SK-N-SH (cell line): ENCODE measurements around the gene HSCB. TPM values are rescaled to one million over a fixed set of nuclear protein-coding genes. Genes with fewer than 3 reads are reported as not detected.

Experiments
- CTCF ChIA-PET: fragments of 300-600, 350-600 bp; formaldehyde crosslinking; extraction: SDS; loops from one replicate; lab custom pipeline; 2021; lab: Yijun Ruan, JAX
- POLR2A ChIA-PET: fragments of 350-600 bp; sonication (Branson Sonifier 250); formaldehyde crosslinking; extraction: SDS; loops from one replicate; lab custom pipeline; 2020; ENCODE audit warnings: antibody characterized with exemption, inconsistent platforms; lab: Yijun Ruan, JAX
- DNase-seq: peaks from one replicate; pipeline ENCODE4 v3.0.0; 2012
- H2AFZ ChIP-seq: fragments of 200-600 bp; sonication (generic); 2 replicates; pipeline ENCODE4 v1.8.1; 2016; ENCODE audit warnings: antibody characterized with exemption, mild to moderate bottlenecking, low read depth
- H3F3A ChIP-seq: fragments of 200-600 bp; sonication (generic); replicated peaks from 2 replicates; pipeline ENCODE3; 2016; ENCODE audit warnings: antibody characterized with exemption, mild to moderate bottlenecking; ENCODE audit not compliant: insufficient read depth
- H3K27ac ChIP-seq, 2 experiments: fragments of 200-500 bp in 1 of 2; fragments of 200-600 bp in 1 of 2; sonication (Bioruptor generic) in 1 of 2; sonication (generic), shearing (Covaris generic) in 1 of 2; 2 replicates each; pipeline versions ENCODE4 v1.5.1 to v1.6.1; 2014 to 2016; ENCODE audit warnings: low read depth in 2 of 2, inconsistent platforms in 1 of 2, low read length in 1 of 2, mild to moderate bottlenecking in 1 of 2, mixed read lengths in 1 of 2
- H3K27me3 ChIP-seq: fragments of 200-600 bp; sonication (generic), shearing (Covaris generic); 2 replicates; pipeline ENCODE4 v1.6.1; 2016; ENCODE audit warnings: mixed run types; ENCODE audit not compliant: insufficient read depth
- H3K36me3 ChIP-seq, 2 experiments: fragments of 200-500 bp in 1 of 2; fragments of 200-600 bp in 1 of 2; sonication (Bioruptor generic) in 1 of 2; sonication (generic) in 1 of 2; replicated peaks in 1 of 2; 2 replicates each; pipeline versions ENCODE3 to v1.5.1; 2014 to 2016; ENCODE audit warnings: low read length in 1 of 2, mild to moderate bottlenecking in 1 of 2; ENCODE audit not compliant: insufficient read depth in 2 of 2, control insufficient read depth in 1 of 2
- H3K4me1 ChIP-seq, 2 experiments: fragments of 200-500 bp in 1 of 2; fragments of 200-600 bp in 1 of 2; sonication (Bioruptor generic) in 1 of 2; sonication (generic), shearing (Covaris generic) in 1 of 2; 2 replicates each; pipeline versions ENCODE4 v1.5.1 to v1.6.1; 2014 to 2016; ENCODE audit warnings: low read depth in 1 of 2, low read length in 1 of 2, mixed run types in 1 of 2; ENCODE audit not compliant: insufficient read depth in 2 of 2, control insufficient read depth in 1 of 2
- H3K4me2 ChIP-seq: fragments of 200-600 bp; sonication (generic), shearing (Covaris generic); 2 replicates; pipeline ENCODE4 v1.6.1; 2017; ENCODE audit warnings: mixed run types
- H3K4me3 ChIP-seq, 2 experiments: fragments of 200-500 bp in 1 of 2; fragments of 200-600 bp in 1 of 2; sonication (Bioruptor generic) in 1 of 2; sonication (generic), shearing (Covaris generic) in 1 of 2; 2 replicates each; pipeline versions ENCODE4 v1.5.1 to v1.8.1; 2014 to 2016; ENCODE audit warnings: low read depth in 2 of 2, inconsistent platforms in 1 of 2, low read length in 1 of 2, mild to moderate bottlenecking in 1 of 2, mixed read lengths in 1 of 2, moderate library complexity in 1 of 2
- H3K79me2 ChIP-seq: fragments of 200-600 bp; sonication (generic); 2 replicates; pipeline ENCODE4 v1.8.1; 2017; ENCODE audit warnings: mild to moderate bottlenecking; ENCODE audit not compliant: insufficient read depth
- H3K9ac ChIP-seq: fragments of 200-600 bp; sonication (generic); 2 replicates; pipeline ENCODE4 v1.6.1; 2017; ENCODE audit warnings: mixed run types
- H3K9me2 ChIP-seq: fragments of 200-600 bp; sonication (generic); 2 replicates; pipeline ENCODE4 v1.6.1; 2017; ENCODE audit warnings: mixed run types
- H3K9me3 ChIP-seq: fragments of 200-600 bp; sonication (generic); 2 replicates; pipeline ENCODE4 v1.6.1; 2017; ENCODE audit warnings: mixed run types, mild to moderate bottlenecking, moderate library complexity
- H4K20me1 ChIP-seq: fragments of 200-600 bp; sonication (generic); 2 replicates; pipeline ENCODE4 v1.6.1; 2017; ENCODE audit warnings: mild to moderate bottlenecking, mixed run types; ENCODE audit not compliant: insufficient read depth
- CHD2 ChIP-seq: fragments of 150-350 bp; IDR thresholded peaks from 2 replicates; pipeline ENCODE4 v1.6.1; 2018; ENCODE audit warnings: low read length; ENCODE audit not compliant: partially characterized antibody
- ELF1 ChIP-seq: IDR thresholded peaks from 2 replicates; pipeline ENCODE4 v1.4.0; 2012
- EZH2phosphoT487 ChIP-seq: fragments of 200-600 bp; sonication (generic); IDR thresholded peaks from 2 replicates; pipeline ENCODE4 v1.6.1; 2017; ENCODE audit warnings: low read depth, mixed run types, mild to moderate bottlenecking, antibody characterized with exemption, moderate library complexity, borderline replicate concordance
- FOSL2 ChIP-seq: IDR thresholded peaks from 2 replicates; pipeline ENCODE4 v1.4.0; 2012; ENCODE audit warnings: low read depth, mild to moderate bottlenecking, moderate library complexity, borderline replicate concordance
- FOXJ3 ChIP-seq: sonication (generic); formaldehyde crosslinking; IDR thresholded peaks from 2 replicates; pipeline ENCODE4 v1.5.1; 2020; ENCODE audit warnings: mild to moderate bottlenecking, missing genetic modification reagents
- FOXM1 ChIP-seq: IDR thresholded peaks from 2 replicates; pipeline ENCODE4 v1.4.0; 2012; ENCODE audit warnings: low read depth, mild to moderate bottlenecking
- GABPA ChIP-seq: IDR thresholded peaks from 2 replicates; pipeline ENCODE4 v1.4.0; 2012; ENCODE audit warnings: low read depth, mild to moderate bottlenecking
- GATA2 ChIP-seq: sonication (generic); formaldehyde crosslinking; IDR thresholded peaks from 2 replicates; pipeline ENCODE4 v1.5.0; 2020; ENCODE audit warnings: mild to moderate bottlenecking, missing genetic modification reagents
- JUND ChIP-seq: IDR thresholded peaks from 2 replicates; pipeline ENCODE4 v1.4.0; 2012
- MEF2A ChIP-seq: IDR thresholded peaks from 2 replicates; pipeline ENCODE4 v1.4.0; 2012; ENCODE audit warnings: low read depth, borderline replicate concordance
- MXI1 ChIP-seq: IDR thresholded peaks from 2 replicates; pipeline ENCODE4 v1.6.1; 2012; ENCODE audit warnings: mild to moderate bottlenecking, low read depth, low read length, improper control_type of control experiment
- NFIC ChIP-seq: IDR thresholded peaks from 2 replicates; pipeline ENCODE4 v1.4.0; 2012; ENCODE audit warnings: borderline replicate concordance
- NRF1 ChIP-seq: IDR thresholded peaks from 2 replicates; pipeline ENCODE4 v1.6.1; 2012; ENCODE audit warnings: low read depth, mild to moderate bottlenecking, low read length
- POLR2AphosphoS5 ChIP-seq: IDR thresholded peaks from 2 replicates; pipeline ENCODE4 v1.6.1; 2012; ENCODE audit warnings: low read depth, low read length
- RAD21 ChIP-seq: IDR thresholded peaks from 2 replicates; pipeline ENCODE4 v1.6.1; 2012; ENCODE audit warnings: mild to moderate bottlenecking, low read length
- RCOR1 ChIP-seq: fragments of 150-350 bp; IDR thresholded peaks from 2 replicates; pipeline ENCODE4 v1.6.1; 2017; ENCODE audit warnings: antibody characterized with exemption, low read length
- RXRA ChIP-seq: IDR thresholded peaks from 2 replicates; pipeline ENCODE4 v1.4.0; 2012; ENCODE audit warnings: low read depth, mild to moderate bottlenecking, borderline replicate concordance
- SIN3A ChIP-seq: IDR thresholded peaks from 2 replicates; pipeline ENCODE4 v1.6.1; 2012; ENCODE audit warnings: low read depth, mild to moderate bottlenecking, low read length, moderate library complexity, borderline replicate concordance
- SMC3 ChIP-seq: IDR thresholded peaks from 2 replicates; pipeline ENCODE4 v1.6.1; 2012; ENCODE audit warnings: low read depth, low read length, improper control_type of control experiment
- TCF12 ChIP-seq: IDR thresholded peaks from 2 replicates; pipeline ENCODE4 v1.4.0; 2012
- WGBS: methylation state at CpG from one replicate; pipeline ENCODE4 v1.1.6; 2017; ENCODE audit warnings: low lambda C conversion rate; 5-methylcytosine and 5-hydroxymethylcytosine counted together
- polyA plus RNA-seq, 3 experiments: library from polyadenylated mRNA; depleted of rRNA; stranded (reverse); fragments of >200 nt; gene quantifications; 2 replicates each; pipeline ENCODE4 v1.2.3, GENCODE V29; 2012
- TF ChIP-seq, protein P1 (sequence below): IDR thresholded peaks from 2 replicates; pipeline ENCODE4 v1.4.0; 2012; ENCODE audit warnings: low read depth, borderline replicate concordance
- TF ChIP-seq, protein P2 (sequence below): IDR thresholded peaks from 2 replicates; pipeline ENCODE4 v1.4.0; 2012; ENCODE audit warnings: low read depth
- TF ChIP-seq, protein P3 (sequence below): IDR thresholded peaks from 2 replicates; pipeline ENCODE4; 2012
- TF ChIP-seq, protein P4 (sequence below): IDR thresholded peaks from 2 replicates; pipeline ENCODE4 v1.6.1; 2012; ENCODE audit warnings: mild to moderate bottlenecking, low read depth, low read length, moderate library complexity

The HSCB gene
- polyA plus RNA-seq, 1 of the 3 experiments (the other 2 are of a cell fraction), result 19.9 TPM

DNA sequence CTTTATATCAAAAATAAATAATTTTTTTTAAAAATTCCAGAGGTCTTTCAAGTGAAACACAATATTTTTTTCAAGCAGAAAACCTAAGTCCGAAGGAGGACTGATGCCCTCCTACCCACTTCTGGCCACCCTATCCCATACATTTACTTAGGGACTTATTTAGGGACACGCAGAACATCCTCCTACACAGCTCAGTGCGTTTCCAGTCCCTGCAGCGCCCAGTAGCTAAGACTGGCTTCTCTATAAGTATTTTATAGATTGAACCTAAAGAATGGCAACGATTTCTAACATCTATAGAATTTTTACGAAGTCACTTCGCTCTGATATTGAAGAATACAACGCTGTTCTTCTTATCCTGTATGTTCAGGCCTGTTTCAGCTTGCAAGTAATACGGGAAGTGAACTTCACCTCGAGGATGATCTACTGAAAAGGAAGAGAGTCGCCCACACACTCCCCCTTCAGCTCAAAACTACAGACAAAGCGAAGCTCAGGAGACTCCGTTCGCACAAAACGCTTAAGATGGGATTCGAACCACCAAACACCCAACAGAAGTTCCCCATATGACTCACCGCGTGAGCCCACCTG, 547 bp upstream of the HSCB start:
- no peaks in the 10 kb centered on the region for H3K9me3 ChIP-seq
- peak overlapping the region; percentile 90 for H3K4me2 ChIP-seq
- H3K27me3 ChIP-seq, result no peaks in the 10 kb centered on the region
- peaks cover 45% of the 10 kb centered on the region for H3K79me2 ChIP-seq
- H3F3A ChIP-seq, result peaks cover 11% of the 10 kb centered on the region
- H3K9ac ChIP-seq, result peak overlapping the region; percentile 59; the same call in 1 of the 2 replicates
- H2AFZ ChIP-seq, result peak overlapping the region; percentile 84
- 5% methylated on average over 18 of the region's 18 CpGs for WGBS
- H3K4me3 ChIP-seq, result peak overlapping the region; percentile 74 to 90
- DNase-seq, result no peak
- H3K9me2 ChIP-seq, result no peaks in the 10 kb centered on the region
- no peaks in the 10 kb centered on the region for H4K20me1 ChIP-seq
- peak; percentile 43 for TF ChIP-seq JUND
- no peak for TF ChIP-seq MEF2A
- peak; percentile 77 for TF ChIP-seq FOSL2
- no peak for TF ChIP-seq POLR2AphosphoS5
- no peak for TF ChIP-seq FOXM1
- no peak for TF ChIP-seq GABPA
- no peak for TF ChIP-seq RAD21
- TF ChIP-seq EZH2phosphoT487, result no peak
- no peak for TF ChIP-seq RXRA
- peak; percentile 16; the same call in 1 of the 2 replicates for TF ChIP-seq TCF12
- no peak for TF ChIP-seq NRF1
- TF ChIP-seq SIN3A, result no peak
- no peak for TF ChIP-seq RCOR1
- no peak for TF ChIP-seq ELF1
- TF ChIP-seq CHD2, result no peak
- no peak for TF ChIP-seq SMC3
- TF ChIP-seq MXI1, result peak; percentile 92
- TF ChIP-seq, protein P1, sequence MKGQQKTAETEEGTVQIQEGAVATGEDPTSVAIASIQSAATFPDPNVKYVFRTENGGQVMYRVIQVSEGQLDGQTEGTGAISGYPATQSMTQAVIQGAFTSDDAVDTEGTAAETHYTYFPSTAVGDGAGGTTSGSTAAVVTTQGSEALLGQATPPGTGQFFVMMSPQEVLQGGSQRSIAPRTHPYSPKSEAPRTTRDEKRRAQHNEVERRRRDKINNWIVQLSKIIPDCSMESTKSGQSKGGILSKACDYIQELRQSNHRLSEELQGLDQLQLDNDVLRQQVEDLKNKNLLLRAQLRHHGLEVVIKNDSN, result no peak
- TF ChIP-seq, all 33 proteins: peak for 4
- H3K27ac ChIP-seq, result peak overlapping the region; percentile 18 to 44; a peak in 3 of 4 replicates
- H3K36me3 ChIP-seq, result peaks cover 19% of the 10 kb centered on the region in 2 experiments
- CTCF ChIA-PET, result interaction anchor here (1.0 kb wide), 1 partner anchor 88 kb away, joined by 3 read pairs; no protein-coding TSS in a partner anchor
- POLR2A ChIA-PET, result interaction anchor here (0.7 to 1.3 kb wide), 3 partner anchors 9 to 62 kb away, joined by 3 to 4 read pairs (median 3); partner anchors contain the start of gene TTC28
- peaks cover 0 to 11% of the 10 kb centered on the region in 2 experiments; a peak in 1 of 4 replicates for H3K4me1 ChIP-seq

DNA sequence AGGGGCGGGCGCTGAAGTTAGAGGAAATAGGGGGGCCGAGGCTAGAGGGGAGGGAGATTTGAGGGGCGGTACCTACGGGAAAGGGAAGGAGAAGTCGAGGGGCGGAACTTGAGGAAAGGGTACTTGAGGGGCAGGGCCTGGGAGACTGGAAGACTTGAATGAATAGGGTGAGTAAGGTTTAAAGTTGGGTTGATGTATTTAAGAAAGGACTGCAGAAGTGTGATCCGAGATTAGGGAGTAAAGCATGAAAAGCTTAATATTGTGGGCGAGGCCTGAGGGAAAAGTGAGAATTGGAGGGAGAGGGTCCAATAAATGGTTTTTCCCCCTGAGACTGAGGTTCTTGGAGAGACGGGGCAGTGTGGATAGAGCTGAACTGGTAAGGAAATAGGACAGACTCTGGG, 723 bp downstream of the HSCB start:
- H3K4me2 ChIP-seq, result peak overlapping the region; percentile 90
- ChIA-PET POLR2A (no interaction called here), CTCF (no interaction called here)
- TF ChIP-seq RCOR1 (no peak), MXI1 (no peak), RAD21 (no peak), FOXJ3 (no peak), NFIC (no peak), GATA2 (CRISPR knock-in tag) (no peak), JUND (no peak), CHD2 (peak; percentile 22), FOXM1 (no peak)
- TF ChIP-seq, protein P2, sequence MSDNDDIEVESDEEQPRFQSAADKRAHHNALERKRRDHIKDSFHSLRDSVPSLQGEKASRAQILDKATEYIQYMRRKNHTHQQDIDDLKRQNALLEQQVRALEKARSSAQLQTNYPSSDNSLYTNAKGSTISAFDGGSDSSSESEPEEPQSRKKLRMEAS, result no peak
- TF ChIP-seq, protein P3, sequence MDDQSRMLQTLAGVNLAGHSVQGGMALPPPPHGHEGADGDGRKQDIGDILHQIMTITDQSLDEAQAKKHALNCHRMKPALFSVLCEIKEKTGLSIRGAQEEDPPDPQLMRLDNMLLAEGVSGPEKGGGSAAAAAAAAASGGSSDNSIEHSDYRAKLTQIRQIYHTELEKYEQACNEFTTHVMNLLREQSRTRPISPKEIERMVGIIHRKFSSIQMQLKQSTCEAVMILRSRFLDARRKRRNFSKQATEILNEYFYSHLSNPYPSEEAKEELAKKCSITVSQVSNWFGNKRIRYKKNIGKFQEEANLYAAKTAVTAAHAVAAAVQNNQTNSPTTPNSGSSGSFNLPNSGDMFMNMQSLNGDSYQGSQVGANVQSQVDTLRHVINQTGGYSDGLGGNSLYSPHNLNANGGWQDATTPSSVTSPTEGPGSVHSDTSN, result no peak
- TF ChIP-seq, protein P4, sequence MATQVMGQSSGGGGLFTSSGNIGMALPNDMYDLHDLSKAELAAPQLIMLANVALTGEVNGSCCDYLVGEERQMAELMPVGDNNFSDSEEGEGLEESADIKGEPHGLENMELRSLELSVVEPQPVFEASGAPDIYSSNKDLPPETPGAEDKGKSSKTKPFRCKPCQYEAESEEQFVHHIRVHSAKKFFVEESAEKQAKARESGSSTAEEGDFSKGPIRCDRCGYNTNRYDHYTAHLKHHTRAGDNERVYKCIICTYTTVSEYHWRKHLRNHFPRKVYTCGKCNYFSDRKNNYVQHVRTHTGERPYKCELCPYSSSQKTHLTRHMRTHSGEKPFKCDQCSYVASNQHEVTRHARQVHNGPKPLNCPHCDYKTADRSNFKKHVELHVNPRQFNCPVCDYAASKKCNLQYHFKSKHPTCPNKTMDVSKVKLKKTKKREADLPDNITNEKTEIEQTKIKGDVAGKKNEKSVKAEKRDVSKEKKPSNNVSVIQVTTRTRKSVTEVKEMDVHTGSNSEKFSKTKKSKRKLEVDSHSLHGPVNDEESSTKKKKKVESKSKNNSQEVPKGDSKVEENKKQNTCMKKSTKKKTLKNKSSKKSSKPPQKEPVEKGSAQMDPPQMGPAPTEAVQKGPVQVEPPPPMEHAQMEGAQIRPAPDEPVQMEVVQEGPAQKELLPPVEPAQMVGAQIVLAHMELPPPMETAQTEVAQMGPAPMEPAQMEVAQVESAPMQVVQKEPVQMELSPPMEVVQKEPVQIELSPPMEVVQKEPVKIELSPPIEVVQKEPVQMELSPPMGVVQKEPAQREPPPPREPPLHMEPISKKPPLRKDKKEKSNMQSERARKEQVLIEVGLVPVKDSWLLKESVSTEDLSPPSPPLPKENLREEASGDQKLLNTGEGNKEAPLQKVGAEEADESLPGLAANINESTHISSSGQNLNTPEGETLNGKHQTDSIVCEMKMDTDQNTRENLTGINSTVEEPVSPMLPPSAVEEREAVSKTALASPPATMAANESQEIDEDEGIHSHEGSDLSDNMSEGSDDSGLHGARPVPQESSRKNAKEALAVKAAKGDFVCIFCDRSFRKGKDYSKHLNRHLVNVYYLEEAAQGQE, result no peak

More for the DNA sequence above, 723 bp downstream of the HSCB start:
- Histone ChIP-seq H3K9me2 (no peaks in the 10 kb centered on the region), H3K9me3 (no peaks in the 10 kb centered on the region), H3K36me3 (peaks cover 19 to 25% of the 10 kb centered on the region in 2 experiments), H3K4me1 (peaks cover 0 to 11% of the 10 kb centered on the region in 2 experiments; a peak in 1 of 4 replicates), H3K27me3 (no peaks in the 10 kb centered on the region), H2AFZ (peak overlapping the region; percentile 66), H3K79me2 (peaks cover 40% of the 10 kb centered on the region), H4K20me1 (no peaks in the 10 kb centered on the region), H3K27ac (peak overlapping the region; percentile 96 to 99), H3K4me3 (peak overlapping the region; percentile 74 to 90), H3F3A (peaks cover 11% of the 10 kb centered on the region), H3K9ac (peak overlapping the region; percentile 95)
- under 1% methylated on average over 10 of the region's 10 CpGs for WGBS
- DNase-seq, result no peak
